ENCODE data around the gene DCBLD1.

- TF ChIP-seq EZH2phosphoT487 (IDR thresholded peaks at IDR 0.05; ENCODE audit: borderline replicate concordance, low read length) (no peak), CTCF (IDR thresholded peaks at IDR 0.05; ENCODE audit: low read depth, low read length, poor library complexity, severe bottlenecking) (no peak)
Observed at GRCh38 chr6:117448011-117448410, 34.5 kb upstream of the DCBLD1 start.
